WTC11 (cell line): ENCODE measurements around the gene ZNF175.

Source experiments
- NR2C2 ChIP-seq: sonication (generic); formaldehyde crosslinking; IDR thresholded peaks from 2 replicates; pipeline ENCODE4 v1.8.0; 2022; ENCODE audit warnings: mild to moderate bottlenecking, missing genetic modification reagents
- NR3C1 ChIP-seq: sonication (generic); formaldehyde crosslinking; conservative IDR thresholded peaks from 2 replicates; pipeline ENCODE4 v1.8.1; 2023; ENCODE audit warnings: low read depth, mild to moderate bottlenecking, missing genetic modification reagents
- TF ChIP-seq, protein P1 (sequence below): fragments of 200-600 bp; IDR thresholded peaks from 2 replicates; pipeline ENCODE4 v1.8.0; 2022; ENCODE audit warnings: antibody characterized with exemption
- TF ChIP-seq, protein P2 (sequence below): sonication (generic); formaldehyde crosslinking; IDR thresholded peaks from 2 replicates; pipeline ENCODE4 v1.8.0; 2023; ENCODE audit warnings: missing genetic modification reagents, mild to moderate bottlenecking, borderline replicate concordance
- TF ChIP-seq, protein P3 (sequence below): sonication (generic); formaldehyde crosslinking; conservative IDR thresholded peaks from 2 replicates; pipeline ENCODE4 v1.8.1; 2023; ENCODE audit warnings: mild to moderate bottlenecking, low read depth, missing genetic modification reagents, moderate library complexity
- TF ChIP-seq, protein P4 (sequence below): sonication (generic); formaldehyde crosslinking; IDR thresholded peaks from 2 replicates; pipeline ENCODE4 v1.8.0; 2022; ENCODE audit warnings: mild to moderate bottlenecking, missing genetic modification reagents

DNA sequence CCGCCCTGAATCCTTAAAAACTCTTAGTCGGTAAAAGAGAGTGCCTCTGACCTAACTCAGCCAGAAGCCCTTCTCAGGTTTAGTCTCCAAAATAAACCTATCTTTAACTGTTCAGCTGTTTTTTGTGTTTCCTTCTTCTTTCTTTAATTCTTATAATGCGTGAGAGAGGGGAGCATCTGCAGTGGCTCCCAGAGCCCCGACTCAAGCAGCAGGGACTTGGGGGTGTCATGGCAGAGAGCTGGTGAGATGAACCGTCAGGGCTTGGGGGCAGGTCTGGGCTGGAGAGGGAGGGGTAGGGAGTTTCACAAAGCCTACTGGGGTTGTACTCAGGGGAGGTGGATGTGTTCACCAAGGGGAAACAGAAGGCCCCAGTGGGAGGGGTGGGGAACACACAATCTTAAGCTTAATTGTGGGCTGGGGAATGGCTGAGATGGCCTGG is 22.9 kb upstream of the ZNF175 start:
- TF ChIP-seq, protein P1, sequence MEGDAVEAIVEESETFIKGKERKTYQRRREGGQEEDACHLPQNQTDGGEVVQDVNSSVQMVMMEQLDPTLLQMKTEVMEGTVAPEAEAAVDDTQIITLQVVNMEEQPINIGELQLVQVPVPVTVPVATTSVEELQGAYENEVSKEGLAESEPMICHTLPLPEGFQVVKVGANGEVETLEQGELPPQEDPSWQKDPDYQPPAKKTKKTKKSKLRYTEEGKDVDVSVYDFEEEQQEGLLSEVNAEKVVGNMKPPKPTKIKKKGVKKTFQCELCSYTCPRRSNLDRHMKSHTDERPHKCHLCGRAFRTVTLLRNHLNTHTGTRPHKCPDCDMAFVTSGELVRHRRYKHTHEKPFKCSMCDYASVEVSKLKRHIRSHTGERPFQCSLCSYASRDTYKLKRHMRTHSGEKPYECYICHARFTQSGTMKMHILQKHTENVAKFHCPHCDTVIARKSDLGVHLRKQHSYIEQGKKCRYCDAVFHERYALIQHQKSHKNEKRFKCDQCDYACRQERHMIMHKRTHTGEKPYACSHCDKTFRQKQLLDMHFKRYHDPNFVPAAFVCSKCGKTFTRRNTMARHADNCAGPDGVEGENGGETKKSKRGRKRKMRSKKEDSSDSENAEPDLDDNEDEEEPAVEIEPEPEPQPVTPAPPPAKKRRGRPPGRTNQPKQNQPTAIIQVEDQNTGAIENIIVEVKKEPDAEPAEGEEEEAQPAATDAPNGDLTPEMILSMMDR = no peak
- TF ChIP-seq, protein P2, sequence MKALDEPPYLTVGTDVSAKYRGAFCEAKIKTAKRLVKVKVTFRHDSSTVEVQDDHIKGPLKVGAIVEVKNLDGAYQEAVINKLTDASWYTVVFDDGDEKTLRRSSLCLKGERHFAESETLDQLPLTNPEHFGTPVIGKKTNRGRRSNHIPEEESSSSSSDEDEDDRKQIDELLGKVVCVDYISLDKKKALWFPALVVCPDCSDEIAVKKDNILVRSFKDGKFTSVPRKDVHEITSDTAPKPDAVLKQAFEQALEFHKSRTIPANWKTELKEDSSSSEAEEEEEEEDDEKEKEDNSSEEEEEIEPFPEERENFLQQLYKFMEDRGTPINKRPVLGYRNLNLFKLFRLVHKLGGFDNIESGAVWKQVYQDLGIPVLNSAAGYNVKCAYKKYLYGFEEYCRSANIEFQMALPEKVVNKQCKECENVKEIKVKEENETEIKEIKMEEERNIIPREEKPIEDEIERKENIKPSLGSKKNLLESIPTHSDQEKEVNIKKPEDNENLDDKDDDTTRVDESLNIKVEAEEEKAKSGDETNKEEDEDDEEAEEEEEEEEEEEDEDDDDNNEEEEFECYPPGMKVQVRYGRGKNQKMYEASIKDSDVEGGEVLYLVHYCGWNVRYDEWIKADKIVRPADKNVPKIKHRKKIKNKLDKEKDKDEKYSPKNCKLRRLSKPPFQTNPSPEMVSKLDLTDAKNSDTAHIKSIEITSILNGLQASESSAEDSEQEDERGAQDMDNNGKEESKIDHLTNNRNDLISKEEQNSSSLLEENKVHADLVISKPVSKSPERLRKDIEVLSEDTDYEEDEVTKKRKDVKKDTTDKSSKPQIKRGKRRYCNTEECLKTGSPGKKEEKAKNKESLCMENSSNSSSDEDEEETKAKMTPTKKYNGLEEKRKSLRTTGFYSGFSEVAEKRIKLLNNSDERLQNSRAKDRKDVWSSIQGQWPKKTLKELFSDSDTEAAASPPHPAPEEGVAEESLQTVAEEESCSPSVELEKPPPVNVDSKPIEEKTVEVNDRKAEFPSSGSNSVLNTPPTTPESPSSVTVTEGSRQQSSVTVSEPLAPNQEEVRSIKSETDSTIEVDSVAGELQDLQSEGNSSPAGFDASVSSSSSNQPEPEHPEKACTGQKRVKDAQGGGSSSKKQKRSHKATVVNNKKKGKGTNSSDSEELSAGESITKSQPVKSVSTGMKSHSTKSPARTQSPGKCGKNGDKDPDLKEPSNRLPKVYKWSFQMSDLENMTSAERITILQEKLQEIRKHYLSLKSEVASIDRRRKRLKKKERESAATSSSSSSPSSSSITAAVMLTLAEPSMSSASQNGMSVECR (CRISPR knock-in tag) = no peak
- TF ChIP-seq, protein P3, sequence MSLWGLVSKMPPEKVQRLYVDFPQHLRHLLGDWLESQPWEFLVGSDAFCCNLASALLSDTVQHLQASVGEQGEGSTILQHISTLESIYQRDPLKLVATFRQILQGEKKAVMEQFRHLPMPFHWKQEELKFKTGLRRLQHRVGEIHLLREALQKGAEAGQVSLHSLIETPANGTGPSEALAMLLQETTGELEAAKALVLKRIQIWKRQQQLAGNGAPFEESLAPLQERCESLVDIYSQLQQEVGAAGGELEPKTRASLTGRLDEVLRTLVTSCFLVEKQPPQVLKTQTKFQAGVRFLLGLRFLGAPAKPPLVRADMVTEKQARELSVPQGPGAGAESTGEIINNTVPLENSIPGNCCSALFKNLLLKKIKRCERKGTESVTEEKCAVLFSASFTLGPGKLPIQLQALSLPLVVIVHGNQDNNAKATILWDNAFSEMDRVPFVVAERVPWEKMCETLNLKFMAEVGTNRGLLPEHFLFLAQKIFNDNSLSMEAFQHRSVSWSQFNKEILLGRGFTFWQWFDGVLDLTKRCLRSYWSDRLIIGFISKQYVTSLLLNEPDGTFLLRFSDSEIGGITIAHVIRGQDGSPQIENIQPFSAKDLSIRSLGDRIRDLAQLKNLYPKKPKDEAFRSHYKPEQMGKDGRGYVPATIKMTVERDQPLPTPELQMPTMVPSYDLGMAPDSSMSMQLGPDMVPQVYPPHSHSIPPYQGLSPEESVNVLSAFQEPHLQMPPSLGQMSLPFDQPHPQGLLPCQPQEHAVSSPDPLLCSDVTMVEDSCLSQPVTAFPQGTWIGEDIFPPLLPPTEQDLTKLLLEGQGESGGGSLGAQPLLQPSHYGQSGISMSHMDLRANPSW (CRISPR knock-in tag) = no peak
- TF ChIP-seq NR2C2 (CRISPR knock-in tag) (no peak), NR3C1 (no peak)
- TF ChIP-seq, protein P4, sequence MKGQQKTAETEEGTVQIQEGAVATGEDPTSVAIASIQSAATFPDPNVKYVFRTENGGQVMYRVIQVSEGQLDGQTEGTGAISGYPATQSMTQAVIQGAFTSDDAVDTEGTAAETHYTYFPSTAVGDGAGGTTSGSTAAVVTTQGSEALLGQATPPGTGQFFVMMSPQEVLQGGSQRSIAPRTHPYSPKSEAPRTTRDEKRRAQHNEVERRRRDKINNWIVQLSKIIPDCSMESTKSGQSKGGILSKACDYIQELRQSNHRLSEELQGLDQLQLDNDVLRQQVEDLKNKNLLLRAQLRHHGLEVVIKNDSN (CRISPR knock-in tag) = no peak
